ENCODE results near the gene CD99. TPM values are rescaled to one million over a fixed set of nuclear protein-coding genes. Genes with fewer than 3 reads are reported as not detected.

Gene CD99
- total and polyA plus RNA-seq, 2 experiments from 2014 or later = 467 to 474 TPM

- H3K36me3 ChIP-seq = no peaks in the 10 kb centered on the region
- no peak overlapping the region for H3K27ac ChIP-seq
- TF ChIP-seq CTCF (IDR thresholded peaks at IDR 0.05; ENCODE audit: low read depth, low read length) = no peak
- no peak overlapping the region for H3K4me3 ChIP-seq
- no peaks in the 10 kb centered on the region for H3K9me3 ChIP-seq (ENCODE audit: low read depth)
- no peaks in the 10 kb centered on the region for H3K27me3 ChIP-seq
- H3K4me1 ChIP-seq (ENCODE audit: low read depth) = no peaks in the 10 kb centered on the region
- DNase-seq (ENCODE audit: low read depth in 1 of 2, low spot score in 1 of 2) = no peak
Measured at GRCh38 chrX:2656257-2656836, 34.7 kb upstream of the CD99 start.

- TF ChIP-seq CTCF (IDR thresholded peaks at IDR 0.05; ENCODE audit: low read depth, low read length) = no peak
- no peaks in the 10 kb centered on the region for H3K36me3 ChIP-seq
- H3K4me3 ChIP-seq = no peak overlapping the region
- H3K4me1 ChIP-seq (ENCODE audit: low read depth) = no peaks in the 10 kb centered on the region
- no peak overlapping the region for H3K27ac ChIP-seq
- no peak for DNase-seq (ENCODE audit: low read depth in 1 of 2, low spot score in 1 of 2)
- no peaks in the 10 kb centered on the region for H3K9me3 ChIP-seq (ENCODE audit: low read depth)
- no peaks in the 10 kb centered on the region for H3K27me3 ChIP-seq
Measured at GRCh38 chrX:2657532-2658113, 33.5 kb upstream of the CD99 start.

- no peak for TF ChIP-seq CTCF (IDR thresholded peaks at IDR 0.05; ENCODE audit: low read depth, low read length)
- Histone ChIP-seq H3K27ac (no peak overlapping the region), H3K9me3 (ENCODE audit: low read depth) (no peaks in the 10 kb centered on the region), H3K36me3 (no peaks in the 10 kb centered on the region), H3K4me3 (no peak overlapping the region), H3K27me3 (no peaks in the 10 kb centered on the region), H3K4me1 (ENCODE audit: low read depth) (no peaks in the 10 kb centered on the region)
- DNase-seq (ENCODE audit: low read depth in 1 of 2, low spot score in 1 of 2) = no peak
Measured at GRCh38 chrX:2658585-2659292, 32.4 kb upstream of the CD99 start.

- no peaks in the 10 kb centered on the region for H3K36me3 ChIP-seq
- no peak overlapping the region for H3K4me3 ChIP-seq
- H3K9me3 ChIP-seq (ENCODE audit: low read depth) = no peaks in the 10 kb centered on the region
- no peak for TF ChIP-seq CTCF (IDR thresholded peaks at IDR 0.05; ENCODE audit: low read depth, low read length)
- no peak overlapping the region for H3K27ac ChIP-seq
- no peak for DNase-seq (ENCODE audit: low read depth in 1 of 2, low spot score in 1 of 2)
- no peaks in the 10 kb centered on the region for H3K27me3 ChIP-seq
- H3K4me1 ChIP-seq (ENCODE audit: low read depth) = peaks cover 8% of the 10 kb centered on the region
Measured at GRCh38 chrX:2662586-2662985, 28.5 kb upstream of the CD99 start.

GRCh38 chrX:2664502-2664901, 26.6 kb upstream of the CD99 start:
- H3K27ac ChIP-seq = no peak overlapping the region
- no peak for TF ChIP-seq CTCF (IDR thresholded peaks at IDR 0.05; ENCODE audit: low read depth, low read length)
- peaks cover 8% of the 10 kb centered on the region for H3K4me1 ChIP-seq (ENCODE audit: low read depth)
- H3K4me3 ChIP-seq = no peak overlapping the region
- no peaks in the 10 kb centered on the region for H3K9me3 ChIP-seq (ENCODE audit: low read depth)
- H3K27me3 ChIP-seq = no peaks in the 10 kb centered on the region
- no peaks in the 10 kb centered on the region for H3K36me3 ChIP-seq
- peak in 1 of 2 donors; percentile 87 for DNase-seq (ENCODE audit: low read depth in 1 of 2, low spot score in 1 of 2)

Measured in cardiac muscle cell (in vitro differentiated cells and primary cell).